ENCODE results near the gene CLMP.

GRCh38 chr11:123159183-123159857 is 35.7 kb downstream of the CLMP start:
- TF ChIP-seq REST (IDR thresholded peaks at IDR 0.05) (no peak), CTCF (IDR thresholded peaks at IDR 0.05) (no peak)
